HG03457 (cell line): Measurements from ENCODE around the gene ZNF331.

Source experiments
- ATAC-seq: cut with Tn5 transposase; IDR thresholded peaks from one replicate; pipeline ENCODE4 v1.9.1; 2021; ENCODE audit warnings: moderate number of reproducible peaks; ENCODE audit not compliant: unreplicated experiment

Gene ZNF331

DNA sequence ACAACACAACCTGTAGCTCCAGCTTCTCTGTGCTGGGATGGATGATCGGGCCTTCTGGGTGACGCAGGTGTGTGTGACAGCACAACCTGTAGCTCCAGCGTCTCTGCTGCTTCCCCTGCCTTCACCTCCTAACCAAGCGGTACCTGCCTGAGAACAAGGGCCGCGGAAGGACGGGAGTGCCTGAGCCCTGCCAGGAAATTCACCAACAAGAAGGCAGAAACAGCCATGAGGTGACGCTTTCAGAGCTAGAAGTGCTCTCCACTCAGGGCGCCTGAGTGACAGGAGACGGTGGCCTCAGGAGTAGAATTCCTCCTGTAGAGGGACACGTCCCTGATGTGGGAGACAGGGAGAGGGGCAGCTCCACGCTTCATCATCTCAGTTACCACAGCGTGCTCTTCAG, 17.4 kb downstream of the ZNF331 start:
- no peak for ATAC-seq

DNA sequence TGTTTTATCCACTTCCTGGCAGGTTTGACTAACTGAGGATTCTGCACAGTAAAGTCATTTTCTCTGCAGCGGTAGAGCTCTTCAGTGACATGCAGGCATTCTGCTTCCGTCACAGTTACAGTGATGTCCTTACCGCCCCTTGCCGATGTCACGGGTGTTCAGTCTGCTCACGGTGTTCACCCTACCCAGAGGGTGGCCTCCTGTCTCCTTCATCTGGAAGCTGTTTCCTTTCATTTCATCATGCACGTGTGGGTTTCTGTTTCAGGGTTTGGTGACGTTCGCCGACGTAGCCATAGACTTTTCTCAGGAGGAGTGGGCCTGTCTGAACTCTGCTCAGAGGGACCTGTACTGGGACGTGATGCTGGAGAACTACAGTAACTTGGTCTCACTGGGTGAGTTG, 33.4 kb downstream of the ZNF331 start:
- no peak for ATAC-seq

DNA sequence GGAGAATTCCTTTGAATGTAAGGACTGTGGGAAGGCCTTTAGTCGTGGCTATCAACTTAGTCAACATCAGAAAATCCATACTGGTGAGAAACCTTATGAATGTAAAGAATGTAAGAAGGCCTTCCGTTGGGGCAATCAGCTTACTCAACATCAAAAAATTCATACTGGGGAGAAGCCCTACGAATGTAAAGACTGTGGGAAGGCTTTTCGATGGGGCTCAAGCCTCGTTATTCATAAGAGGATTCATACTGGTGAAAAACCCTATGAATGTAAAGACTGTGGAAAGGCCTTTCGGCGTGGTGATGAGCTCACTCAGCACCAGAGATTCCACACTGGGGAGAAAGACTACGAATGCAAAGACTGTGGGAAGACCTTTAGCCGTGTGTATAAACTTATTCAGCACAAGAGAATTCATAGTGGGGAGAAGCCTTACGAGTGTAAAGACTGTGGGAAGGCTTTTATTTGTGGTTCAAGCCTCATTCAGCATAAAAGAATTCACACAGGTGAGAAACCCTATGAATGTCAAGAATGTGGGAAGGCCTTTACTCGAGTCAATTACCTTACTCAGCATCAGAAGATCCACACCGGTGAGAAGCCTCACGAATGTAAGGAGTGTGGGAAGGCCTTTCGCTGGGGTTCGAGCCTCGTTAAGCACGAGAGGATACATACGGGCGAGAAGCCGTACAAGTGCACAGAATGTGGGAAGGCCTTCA, 39.2 kb downstream of the ZNF331 start:
- no peak for ATAC-seq

DNA sequence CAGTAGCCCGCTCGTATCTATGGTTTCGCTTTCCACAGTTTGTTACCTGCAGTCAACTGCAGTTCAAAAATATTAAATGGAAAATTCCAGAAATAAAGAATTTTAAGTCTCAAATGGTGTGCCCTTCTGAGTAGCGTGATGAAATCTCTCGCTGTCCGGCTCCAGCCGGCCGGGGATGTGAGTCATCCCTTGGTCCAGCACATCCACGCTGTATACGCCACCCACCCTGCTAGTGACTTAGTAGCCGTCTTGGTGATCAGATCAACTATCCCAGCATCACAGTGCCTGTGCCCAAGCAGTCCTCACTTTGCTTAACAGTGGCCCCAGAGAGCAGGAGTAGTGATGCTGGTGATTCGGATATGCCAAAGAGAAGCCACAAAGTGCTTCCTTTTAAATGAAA, 40.0 kb downstream of the ZNF331 start:
- ATAC-seq = no peak

DNA sequence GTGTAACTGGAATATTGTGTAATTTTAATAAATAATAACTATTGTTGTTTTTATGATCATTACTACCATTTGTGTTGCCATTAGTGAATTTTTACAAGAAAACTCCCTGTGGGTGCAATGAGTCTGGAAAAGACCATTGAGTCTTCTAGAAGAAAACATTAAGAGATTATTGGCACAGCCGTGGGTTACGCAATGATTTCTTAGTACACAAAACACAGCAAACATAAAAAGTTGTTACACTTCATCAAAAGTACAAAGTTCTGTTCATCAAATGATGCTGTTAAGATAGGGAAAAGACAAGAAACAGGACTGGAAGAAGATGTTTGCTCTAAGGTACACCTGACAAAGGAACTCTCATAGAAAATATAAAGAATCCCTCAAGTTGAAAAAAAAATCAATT, 41.6 kb downstream of the ZNF331 start:
- no peak for ATAC-seq

DNA sequence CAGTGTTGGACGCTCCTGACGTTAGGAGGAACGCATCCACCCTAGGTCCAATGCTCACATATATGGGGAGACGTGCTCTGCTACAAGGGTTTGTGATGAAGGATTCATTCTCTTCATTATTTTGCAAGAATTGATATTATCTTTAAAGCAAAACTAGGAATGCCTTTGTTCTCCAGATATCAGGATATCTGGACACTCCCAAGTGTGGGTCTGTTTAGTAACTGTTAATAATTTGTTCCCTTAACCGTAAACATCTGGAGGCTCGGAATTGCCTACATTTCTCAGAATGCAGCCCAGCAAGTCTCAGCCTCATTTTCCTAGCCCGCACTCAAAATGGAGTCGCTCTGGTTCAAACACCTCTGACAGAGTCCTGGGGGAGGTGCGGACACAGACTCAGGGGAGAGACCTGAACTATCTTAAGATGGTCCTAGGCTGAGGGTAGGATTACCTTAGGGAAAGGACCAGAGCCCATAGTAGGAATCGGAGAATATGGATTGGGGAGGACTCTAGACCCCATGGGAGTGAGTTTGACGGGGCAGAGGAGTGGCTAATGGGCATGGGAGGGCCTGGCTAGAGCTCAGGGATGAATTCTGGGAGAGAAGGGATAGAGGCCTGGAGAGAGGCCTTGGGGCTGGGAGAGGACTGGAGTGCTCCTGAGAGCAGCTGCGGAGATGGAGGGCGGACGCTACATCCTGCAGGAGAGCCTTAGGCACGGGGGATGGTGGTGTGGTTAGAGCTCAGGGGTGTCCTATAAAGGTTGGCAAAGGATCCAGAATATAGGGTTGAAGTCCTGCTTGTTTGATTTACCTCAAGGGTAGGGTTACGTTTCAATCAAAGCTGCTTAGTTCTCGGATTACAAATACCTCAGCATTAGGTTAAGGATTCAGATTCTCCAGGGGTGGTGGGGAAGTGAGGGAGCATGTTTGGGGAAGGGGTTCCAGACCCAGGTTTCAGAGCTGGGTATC, 43.2 kb downstream of the ZNF331 start:
- no peak for ATAC-seq

DNA sequence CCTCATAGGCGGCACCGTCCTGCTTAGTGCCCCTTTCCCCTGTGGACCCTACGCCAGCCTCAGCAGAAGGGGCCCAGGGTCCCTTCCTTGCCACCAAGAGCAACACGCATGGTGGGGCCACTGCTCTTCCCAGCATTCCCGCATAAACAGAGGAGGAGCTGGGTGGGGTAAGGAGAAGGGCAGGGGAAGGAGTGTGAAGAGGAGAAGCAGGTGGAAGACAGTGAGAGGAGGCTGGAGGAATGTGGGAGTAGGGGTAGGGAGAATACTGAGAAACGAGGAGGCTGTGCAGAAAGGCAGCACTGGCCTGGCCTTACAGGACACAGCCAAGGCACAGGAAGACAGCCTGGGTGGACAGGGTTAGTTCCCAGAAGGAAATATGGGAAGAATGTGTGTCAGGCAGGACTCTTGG, 43.9 kb downstream of the ZNF331 start:
- no peak for ATAC-seq

DNA sequence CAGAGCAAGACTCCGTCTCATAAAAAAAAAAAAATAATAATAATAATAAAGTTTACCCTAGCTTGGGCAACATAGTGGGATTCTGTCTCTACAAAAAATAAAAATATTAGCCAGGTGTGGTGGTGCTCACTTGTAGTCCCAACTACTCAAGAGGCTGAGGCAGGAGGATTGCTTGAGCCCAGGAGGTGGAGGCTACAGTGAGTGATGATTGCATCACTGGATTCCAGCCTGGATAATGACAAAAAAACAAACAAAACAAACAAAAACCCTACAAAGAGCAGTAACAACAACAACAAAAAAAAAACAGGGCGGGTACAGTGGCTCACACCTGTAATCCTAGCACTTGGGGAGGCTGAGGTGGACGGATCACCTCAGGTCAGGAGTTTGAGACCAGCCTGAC, 45.2 kb downstream of the ZNF331 start:
- no peak for ATAC-seq

DNA sequence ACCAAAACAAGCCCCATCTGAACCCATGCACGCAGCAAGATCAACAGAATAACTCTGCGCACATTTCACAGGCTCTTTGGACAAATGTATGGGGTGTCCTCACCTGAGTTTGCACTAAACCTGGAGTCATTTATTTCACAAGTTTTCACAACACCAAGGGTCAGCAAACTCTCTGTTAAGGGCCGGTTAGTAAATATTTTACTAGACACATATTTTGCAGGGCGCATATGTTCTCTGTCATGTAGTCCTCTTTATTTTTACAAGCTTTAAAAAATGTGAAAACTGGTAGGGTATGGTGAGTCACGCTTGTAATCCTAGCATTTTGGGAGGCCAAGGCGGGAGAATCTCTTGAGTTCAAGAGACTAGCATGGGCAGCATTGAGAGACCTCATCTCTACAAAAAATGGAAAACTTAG, 48.3 kb downstream of the ZNF331 start:
- no peak for ATAC-seq

DNA sequence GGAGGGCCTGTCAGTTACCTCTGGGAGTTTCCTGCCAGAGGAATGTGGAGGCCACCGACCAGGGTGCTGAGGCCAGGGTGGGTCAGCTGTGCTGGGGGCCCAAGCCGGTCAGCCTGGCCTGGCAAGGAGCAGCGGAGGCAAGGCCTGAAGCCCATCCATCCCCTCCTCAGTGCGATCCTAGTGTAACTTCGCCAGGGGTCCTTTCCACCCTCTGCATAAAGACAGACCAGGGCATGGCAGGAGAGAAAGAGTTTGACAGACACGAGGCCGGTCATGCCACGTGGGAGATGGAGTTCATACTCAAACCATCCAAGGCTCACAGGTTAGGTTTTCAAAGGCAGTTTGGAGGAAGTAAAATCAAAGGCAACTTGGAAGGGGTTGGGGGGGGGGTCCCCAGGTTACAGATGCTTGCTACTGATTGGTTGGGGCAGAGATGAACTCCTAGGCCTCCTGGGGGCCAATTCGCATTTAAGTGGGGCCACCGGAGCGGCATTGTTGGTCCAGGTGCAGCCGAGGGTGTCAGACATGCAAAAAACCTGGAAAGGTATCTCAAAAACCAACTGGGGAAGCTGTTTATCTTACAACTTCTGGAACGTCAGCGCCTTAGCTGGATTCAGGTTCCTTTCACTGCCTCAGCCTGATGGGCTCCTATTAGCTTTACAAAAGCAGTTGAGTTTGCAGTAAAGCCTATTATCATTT, 57.0 kb downstream of the ZNF331 start:
- ATAC-seq = no peak

DNA sequence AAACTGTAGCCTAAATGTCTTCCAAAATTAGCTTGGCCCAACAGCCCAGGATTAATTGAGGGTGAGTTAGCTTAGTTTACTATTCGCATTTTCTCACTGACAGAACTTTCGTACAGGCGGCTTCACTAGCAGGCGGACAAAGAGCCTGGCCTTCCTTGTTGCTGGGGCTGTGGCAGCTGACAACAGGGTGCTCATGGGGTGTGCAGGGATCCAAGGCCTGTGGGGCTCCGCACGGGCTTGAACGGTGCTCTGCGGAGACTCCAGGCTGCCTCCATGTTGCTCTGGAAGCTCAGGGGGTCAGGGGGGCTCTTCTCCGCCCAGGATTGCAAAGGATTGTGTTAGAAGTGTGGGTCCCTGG, 57.5 kb downstream of the ZNF331 start:
- ATAC-seq = no peak

DNA sequence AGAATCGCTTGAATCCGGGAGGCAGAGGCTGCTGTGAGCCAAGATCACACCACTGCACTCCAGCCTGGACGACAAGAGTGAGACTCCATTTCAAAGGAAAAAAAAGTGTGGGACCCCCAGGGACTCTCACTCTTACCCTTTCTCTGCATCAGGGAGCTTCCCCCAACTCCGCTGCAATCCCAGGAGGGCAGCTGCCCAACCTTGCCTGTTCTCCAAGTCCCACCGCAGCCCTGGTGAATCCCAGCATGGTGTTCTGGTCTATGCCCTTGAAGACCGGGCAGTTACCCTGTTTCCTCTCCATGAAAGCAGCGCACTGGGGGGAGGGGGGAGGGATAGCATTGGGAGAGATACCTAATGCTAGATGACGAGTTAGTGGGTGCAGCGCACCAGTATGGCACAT, 58.1 kb downstream of the ZNF331 start:
- ATAC-seq = no peak

DNA sequence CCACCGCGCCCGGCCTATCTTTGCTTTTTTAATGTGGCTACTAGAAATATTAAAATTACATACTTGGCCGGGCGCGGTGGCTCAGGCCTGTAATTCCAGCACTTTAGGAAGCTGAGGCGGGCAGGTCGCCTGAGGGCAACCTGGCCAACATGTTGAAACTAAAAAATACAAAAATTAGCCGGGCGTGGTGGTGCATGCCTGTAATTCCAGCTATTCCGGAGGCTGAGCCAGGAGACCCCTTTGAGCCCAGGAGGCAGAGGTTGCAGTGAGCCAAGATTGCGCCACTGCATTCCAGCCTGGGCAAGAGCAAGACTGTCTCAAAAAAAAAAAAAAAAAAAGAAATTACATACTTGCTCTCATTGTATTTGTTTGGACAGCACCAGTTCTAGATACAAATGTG, 59.1 kb downstream of the ZNF331 start:
- ATAC-seq = no peak

DNA sequence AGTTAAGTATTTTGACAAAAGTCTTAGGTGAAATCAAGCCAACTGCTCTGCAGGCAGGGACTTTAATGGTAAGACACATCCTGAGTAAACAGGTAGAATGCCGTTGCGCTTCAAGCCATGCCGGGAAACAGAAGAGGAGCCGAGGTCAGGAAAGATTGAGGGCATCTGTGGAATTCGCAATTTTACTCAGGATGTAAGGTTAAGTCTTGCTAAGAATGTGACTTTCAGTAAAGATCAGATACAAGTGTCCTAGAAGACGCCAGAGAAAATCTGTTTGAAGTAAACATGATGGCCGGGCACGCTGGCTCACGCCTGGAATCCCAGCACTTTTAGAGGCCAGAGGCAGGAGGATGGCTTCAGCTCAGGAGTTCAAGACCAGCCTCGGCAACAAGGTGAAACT, 60.4 kb downstream of the ZNF331 start:
- no peak for ATAC-seq

DNA sequence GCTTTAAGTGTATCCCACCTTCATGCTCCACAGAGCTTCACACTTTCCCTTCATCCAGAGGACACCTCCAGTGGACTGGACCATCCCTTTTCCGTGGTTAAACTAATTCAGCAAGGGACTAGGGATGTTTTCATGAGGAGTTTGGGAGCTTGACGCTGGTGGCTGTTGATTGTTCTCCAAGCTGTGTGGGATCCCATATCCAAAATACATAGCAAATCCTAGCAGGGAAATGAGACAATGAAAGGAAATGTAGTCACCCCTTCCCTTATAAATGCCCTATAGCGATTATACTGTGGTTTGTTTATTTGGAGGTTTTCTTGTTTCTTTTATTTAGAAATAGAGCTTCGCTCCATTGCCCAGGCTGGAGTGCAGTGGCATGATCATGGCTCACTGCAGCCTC, 62.3 kb downstream of the ZNF331 start:
- ATAC-seq = no peak

DNA sequence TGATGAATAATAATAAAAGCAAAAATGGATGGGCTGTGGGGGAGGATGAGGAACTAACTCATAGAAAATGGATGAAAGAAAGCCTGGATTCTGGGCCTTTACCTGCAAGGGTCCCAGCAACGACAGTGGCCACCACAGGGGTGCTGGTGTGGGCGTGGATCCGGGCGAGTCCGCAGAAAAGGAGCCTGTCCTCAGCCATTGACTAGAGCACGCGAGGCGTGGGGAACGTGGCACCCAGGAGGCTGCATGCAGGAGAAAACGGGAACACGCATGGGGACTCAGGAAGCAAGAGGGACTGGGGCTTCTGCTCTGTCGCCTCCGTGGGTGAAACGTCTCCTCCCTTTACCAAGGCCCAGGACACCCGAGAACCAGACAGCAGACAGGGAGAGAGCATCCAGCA, 68.1 kb downstream of the ZNF331 start:
- ATAC-seq = no peak

DNA sequence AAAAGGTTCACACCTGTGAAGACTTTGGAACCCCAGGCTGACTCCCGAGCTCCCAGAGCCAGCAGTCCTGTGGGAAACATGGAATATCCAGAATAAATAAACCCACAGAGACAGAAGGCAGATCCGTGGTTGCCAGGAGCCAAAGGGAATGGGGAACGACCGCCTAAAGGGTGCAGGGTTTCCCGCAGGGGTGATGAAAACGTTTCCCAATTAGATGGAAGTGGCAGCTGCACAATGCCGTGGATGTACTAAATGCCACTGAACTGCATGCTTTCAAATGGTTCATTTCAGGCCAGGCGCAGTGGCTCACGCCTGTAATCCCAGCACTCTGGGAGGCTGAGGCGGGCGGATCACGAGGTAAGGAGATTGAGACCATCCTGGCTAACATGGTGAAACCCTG, 70.4 kb downstream of the ZNF331 start:
- no peak for ATAC-seq

DNA sequence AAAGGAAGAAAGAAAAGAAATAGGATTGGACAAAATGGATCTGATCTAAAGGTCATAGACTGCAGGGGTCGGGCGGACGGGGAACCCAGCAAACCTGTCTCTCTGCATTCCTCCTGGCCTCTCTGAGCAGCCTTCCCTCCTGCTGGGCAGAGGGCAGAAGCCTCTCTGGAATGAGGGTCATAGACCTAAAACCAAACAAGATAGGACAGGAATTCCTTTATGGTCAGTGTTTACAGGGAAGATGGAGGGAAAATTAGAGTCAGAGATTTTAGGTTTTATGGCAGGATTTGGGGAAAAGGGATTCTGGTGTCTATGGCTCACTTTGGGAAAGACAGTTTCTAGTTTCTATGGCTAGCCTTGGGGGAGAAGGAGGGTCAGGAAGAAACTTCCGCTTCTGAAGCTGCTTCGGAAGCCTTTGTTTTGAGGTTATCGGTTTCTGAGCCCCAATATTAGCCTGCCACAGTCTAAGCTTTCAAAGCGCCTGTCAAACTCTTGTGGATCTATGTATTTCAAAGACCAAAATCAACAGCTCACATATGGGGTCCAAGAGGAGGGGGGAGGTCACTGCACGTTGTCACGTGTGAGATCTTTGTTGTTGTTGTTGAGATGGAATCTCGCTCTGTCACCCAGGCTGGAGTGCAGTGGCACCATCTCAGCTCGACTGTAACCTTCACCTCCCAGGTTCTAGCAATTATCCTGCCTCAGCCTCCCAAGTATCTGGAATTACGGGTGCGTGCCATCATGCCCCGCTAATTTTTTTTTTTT, 75.0 kb downstream of the ZNF331 start:
- no peak for ATAC-seq

DNA sequence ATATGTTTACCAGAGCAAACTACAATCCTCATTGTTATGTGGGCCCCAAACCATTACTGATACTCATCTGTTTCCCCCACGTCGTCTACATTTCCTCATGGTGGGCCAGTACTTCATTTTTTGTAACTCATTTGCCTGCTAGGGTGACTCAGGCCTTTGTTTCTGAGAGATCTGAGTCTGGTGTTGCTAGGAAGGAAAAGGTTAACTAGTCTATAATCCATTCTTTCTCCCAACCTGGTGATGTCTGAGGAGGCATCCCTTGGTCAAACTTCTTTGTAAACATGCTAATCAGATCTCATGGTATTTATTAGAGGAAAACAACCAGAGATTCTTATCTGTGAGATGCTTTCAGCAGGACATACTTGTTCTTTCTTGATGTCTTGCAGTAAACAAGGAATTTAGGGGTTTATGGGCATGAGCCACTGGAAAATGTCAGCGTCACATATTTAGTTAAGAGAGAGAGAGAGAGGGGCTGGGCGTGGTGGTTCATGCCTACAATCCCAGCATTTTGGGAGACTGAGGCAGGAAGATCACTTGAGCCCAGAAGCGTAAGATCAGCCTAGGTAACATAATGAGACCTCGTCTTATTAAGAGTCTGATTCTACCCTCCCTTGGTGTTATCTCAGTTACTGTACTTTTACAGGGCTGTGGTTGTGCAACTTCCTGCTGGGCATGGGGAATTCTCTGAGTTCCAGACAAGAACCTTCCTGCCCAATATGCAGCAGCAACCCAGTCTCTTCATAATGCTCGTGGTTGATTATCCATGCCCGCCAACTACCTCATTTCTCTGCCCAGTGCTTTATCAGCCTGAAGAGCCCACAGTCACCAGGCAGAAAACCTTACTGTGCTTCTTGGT, 84.2 kb downstream of the ZNF331 start:
- no peak for ATAC-seq
